ENCODE results near the gene UCP1.

- no peak for TF ChIP-seq EZH2 (IDR thresholded peaks at IDR 0.05)
- no peak for TF ChIP-seq POLR2AphosphoS5 (IDR thresholded peaks at IDR 0.05; ENCODE audit: borderline replicate concordance, low read depth, low read length)
Measured at GRCh38 chr4:140571620-140572019, 2.9 kb upstream of the UCP1 start.
